NCI-H510A treated with DMSO at 0.1 percent for 48 hours (cell line): Measurements from ENCODE around the gene DDC.
"Not testable (repeated sequence)": the region's sequence is repeated elsewhere in the genome, so short reads cannot be mapped to it uniquely, and the experiment has no call there.

Experiments
- DNase-seq: peaks from one replicate; lab custom pipeline; 2025; lab: John Stamatoyannopoulos, UW

Gene DDC

DNA sequence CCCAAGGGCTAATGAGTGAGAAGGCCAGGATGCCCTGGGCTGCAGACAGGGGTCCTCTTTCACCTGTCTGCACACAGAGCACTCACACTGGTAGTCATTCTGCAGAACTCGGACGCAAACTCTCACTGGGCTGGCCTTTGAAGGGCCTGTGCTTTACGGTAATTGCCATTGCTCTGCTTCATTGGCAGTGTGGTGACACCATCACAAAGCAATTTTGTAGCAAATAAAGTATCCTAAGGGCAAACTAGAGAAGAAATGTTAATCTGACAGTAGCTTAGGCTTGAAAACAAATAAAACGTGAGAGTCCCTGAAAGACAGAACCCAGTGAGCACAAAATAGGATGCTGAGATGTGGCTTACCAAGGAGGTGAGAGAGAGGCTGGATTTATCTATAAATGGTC lies 84.4 kb downstream of the DDC start:
- peak; percentile 20 for DNase-seq

DNA sequence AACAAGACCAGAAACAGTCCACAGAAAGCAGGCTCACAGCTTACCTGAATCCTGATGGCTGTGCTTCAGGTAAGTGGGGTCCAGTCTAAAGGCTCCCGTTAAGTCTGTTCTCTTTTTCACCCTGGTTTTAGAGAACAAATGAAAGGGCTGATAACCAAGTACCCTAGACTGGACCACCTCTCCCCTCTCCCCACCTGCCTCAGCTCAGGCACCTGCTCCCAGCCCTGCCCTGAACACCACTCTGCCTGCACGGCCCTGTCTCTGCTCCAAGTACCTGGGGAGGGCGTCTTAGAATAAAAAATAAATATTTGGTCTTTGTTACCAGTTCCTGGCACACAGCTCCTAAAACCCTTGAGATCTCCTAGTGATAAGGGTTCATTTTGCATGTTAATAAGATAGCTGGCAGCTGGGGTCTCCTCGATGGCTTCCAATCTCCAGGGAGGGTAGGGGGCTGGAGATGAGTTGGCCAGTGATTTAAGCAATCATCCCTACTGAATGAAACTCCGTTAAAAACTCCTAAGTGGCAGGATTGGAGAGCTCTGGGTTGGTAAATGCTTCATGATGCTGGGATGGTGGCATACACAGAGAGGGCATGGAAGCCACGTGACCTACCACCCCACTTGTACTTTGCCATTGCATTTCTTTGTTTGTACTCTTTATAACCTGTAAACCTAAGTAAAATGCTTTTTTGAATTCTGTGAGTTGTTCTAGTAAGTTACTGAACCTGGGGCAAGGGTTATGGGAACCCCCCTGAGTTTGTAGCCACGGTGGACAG lies 85.3 kb downstream of the DDC start:
- DNase-seq, result no peak

DNA sequence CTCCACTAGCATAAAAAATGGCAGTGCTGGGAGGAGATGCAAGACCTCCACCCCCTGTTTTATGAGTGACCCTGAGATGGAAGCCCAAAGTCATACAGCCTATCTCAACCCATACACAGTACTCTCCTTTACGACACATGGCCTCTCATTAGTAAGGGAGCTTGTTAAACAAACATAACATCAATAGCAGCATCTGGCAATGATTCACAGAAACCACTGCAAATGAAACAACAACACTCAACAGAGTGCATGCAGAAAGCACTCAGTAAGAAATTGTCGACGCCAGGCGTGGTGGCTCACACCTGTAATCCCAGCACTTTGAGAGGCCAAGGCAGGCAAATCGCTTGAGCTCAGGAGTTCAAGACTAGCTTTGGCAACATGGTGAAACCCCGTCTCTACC lies 87.6 kb downstream of the DDC start:
- DNase-seq, result peak; percentile 77

DNA sequence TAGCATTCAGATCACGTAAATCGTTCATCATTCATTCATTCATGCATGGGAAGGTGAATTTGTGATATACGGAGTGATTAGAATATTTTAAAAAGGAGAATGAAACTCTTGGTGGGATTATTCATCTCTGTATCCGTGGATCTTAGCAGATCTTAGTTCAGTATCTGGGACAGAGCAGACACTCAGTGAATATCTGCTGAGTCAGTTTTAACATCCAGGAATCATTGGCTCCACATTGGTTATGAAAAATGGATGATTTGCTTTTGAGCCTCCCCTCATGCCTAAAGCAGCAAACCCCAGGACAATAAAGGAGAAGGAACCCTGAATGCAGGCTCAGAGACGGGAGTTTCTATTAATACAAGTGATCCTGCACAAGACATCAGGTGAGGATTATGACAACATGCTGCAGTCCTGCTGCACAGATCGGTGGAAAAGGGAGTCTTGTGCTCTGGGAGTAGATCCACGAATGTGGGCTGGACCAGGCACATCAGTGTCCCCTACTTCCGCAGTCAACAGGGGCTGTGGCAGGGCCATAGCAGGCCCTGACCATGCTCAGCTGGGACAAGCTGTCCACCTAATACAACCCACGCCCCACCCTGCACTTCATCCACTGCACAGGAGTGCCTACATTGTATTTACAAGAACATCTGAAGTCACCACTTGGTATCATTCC lies 88.1 kb downstream of the DDC start:
- no peak for DNase-seq

DNA sequence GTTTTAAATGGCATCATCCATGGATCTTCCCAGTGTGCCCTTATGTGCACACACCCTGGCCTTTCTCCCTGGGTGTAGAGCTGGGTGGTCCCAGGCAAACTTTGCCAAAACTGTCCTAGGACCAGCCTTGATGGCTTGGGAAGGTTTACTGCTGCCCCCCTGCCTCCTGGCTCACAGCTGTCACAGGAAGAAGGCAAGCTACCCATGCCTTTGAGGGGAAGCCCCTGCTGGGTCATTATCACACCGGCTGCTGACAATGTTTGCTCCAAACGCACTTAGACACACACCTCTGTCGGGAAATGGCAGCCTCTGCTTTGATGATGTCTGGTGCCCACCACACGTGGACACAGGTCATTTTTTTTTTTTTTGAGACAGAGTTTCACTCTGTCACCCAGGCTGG lies 89.9 kb downstream of the DDC start:
- DNase-seq, result no peak

DNA sequence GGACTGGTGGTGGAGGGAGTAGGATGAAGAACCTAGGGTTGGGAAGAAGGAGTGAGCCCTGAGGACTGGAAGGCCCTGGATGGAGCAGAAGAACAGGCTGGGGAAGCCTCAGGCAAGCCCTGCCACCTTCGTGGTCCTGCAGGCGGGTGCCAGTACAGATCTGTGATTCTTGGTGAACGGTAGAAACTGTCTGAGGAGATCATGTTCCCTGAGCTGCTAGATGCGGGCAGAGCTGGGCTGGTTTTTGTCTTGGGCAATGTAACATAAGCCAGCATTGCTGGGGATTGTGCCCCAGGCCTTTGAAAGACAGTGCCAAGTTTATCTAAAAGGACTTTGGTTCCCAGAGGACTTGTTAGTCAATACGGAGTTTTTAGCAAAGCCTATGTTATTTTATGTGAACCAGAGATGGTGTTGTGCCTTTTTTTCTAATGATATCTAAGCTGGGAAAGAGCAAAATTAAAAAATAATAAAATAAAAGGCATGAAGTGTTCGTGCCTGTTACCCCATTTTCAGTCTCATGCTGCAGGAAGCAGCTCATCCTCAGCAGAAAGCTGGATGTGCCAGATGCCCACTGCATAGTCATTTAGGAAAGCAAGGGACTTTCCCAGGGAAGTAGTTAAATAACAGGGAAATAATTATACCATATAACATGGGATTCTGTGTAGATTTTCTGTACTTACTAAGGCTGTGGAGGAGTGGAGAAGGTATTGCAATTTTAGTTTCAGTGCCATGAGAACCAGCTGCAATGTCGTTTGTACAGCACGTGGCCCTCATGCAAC lies 90.6 kb downstream of the DDC start:
- DNase-seq, result no peak

DNA sequence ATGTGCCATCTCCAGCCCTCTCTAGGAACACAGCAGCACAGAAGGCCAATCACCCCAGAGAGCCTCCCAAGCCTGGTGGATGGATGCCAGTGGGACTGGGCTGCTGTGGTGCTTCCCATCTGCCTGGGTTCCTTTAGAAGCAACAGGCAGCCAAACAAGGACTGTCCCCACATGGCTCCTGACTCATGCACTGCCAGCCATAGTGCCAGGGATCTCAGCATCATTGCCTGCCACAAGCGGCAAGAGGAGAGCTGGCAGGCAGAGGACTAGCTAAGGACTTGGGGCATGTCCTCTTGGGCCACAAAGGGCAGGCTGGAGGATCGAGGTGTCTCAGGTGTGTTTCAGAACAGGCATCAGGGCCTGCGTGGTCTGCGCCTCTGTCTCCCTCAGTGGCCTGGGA lies 91.7 kb downstream of the DDC start:
- DNase-seq, result no peak

DNA sequence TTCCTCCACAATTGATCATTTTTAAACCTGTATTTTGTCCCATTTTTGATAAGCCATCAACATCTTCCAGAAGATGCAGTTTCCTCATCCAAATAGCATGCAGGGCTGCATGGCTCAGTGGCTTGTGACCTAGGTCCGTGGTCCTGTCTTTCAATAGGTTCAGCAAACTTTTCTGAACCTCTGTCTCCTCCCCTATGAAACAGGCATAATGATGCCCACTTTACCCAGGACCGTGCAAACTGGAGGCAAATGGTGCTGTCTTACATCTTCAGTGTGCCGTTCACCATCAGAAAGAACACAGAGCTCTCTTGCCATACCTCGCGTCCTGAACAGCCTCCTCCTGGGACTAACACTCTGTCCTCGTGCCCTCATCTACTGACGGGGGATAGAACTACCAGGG lies 92.8 kb downstream of the DDC start:
- no peak for DNase-seq

DNA sequence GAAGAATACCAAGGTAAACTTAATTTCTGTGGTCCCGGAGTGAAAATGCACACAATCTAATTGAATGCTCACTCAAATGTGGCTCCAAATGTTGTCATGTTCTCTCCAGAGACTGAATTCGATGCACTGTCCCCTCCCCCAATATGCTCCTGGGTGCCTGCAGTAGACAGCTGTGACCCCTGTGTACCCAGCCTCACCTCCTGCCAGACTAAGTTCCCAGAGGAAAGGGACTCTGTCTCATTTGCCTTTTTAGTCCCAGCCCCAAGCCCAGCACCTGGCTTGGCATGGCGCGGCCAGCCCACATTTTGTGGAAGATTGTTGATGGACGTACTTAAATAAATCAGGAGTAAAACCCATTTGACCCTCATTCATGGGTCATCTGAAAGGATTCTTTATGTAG lies 93.2 kb downstream of the DDC start:
- DNase-seq, result no peak

DNA sequence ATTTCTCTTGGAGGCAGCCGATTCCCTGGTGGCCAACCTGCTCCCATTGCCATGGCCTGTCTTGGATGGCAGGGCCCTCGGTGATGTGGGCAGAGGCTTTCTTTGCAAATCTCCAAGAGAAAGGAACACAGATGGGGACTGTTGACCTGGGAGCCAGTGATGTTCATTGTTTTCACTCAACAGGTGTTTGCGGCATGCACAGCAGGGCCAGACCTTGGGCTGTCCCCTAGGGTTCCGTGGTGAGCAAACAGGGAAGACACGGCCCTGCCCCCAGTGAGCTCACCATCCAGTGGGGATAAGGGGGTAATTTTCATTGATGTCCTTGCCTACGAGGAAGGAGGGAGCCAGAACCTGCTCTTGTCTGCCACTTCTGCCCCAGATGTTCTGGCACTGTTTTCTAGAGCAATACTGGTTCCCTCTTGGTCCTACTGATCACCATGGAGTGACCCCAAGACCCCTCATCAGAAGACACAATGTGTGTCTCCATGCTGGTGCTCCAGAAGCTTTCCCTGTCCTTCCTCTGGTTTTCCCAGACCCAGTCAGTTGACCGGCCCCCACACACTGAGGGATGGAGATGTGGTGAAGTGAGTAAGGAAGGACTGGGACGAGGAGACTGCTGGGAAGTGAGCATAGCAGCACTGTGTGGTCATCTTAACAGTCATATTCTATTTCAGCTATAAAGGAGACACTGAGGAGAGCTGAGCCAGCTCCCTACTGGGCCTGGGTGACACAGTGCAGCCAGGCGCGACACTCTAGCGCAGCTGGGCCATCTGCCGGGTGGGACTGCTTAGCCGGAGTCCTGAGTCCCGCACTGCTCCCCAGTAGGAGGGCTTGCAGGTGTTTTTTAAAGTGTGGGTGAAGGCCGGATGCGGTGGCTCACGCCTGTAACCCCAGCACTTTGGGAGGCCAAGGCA lies 94.7 kb downstream of the DDC start:
- DNase-seq, result peak; percentile 78

DNA sequence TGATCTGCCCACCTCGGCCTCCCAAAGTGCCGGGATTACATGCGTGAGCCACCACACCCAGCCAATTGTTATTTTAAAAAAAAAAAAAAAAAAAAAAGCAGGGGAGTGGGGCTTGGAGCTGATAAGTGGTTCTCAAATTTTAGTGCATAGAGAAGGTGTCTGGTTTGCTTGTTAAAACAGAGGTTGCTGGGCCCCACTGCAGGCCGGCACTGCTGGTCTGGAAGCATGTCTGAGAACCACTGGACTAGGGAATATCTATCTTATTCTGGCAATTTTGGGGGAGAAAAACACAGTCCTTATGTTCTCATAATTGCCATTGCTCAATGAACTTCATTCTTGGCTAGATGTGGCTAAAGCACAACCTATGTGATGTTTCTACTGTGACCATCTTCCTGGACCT lies 96.0 kb downstream of the DDC start:
- DNase-seq, result no peak

DNA sequence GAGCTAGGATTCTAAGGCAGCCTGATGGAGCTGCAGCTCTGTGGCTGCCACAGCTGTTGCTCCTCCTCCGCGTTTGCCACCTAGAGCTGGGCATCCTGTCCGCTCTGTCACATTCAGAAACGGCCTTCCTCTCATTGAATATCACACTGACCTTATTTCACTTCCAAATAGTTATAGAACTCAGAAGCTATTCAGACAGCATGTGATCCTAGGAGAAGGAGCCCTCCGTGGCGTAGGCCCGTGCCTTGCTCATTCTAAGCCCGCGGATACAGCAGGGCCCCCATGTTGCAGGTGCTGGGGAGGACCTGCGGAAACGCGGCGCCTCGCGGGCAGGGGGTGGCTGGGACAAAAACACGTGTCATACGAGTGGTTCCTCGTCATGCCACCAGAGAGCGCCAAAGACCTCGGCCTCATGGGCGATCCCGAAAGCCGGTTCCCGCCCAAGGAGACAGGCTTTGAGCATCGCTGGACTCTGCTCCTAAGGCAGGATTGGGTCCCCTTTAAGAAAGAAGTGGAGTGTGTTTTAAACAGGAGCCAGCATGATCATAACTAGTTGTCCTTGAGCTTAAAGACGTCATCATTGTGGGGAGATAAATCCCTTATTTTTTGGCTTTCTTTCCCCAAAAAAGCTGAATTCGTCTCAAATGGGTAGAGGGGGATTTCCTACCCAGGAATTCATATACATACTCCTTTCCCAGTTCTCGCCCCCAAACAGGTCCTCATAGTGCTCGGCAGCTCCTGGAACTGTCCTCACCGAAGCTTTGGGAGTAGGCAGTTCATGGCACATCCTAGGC lies 97.2 kb downstream of the DDC start:
- DNase-seq, result peak; percentile 82

DNA sequence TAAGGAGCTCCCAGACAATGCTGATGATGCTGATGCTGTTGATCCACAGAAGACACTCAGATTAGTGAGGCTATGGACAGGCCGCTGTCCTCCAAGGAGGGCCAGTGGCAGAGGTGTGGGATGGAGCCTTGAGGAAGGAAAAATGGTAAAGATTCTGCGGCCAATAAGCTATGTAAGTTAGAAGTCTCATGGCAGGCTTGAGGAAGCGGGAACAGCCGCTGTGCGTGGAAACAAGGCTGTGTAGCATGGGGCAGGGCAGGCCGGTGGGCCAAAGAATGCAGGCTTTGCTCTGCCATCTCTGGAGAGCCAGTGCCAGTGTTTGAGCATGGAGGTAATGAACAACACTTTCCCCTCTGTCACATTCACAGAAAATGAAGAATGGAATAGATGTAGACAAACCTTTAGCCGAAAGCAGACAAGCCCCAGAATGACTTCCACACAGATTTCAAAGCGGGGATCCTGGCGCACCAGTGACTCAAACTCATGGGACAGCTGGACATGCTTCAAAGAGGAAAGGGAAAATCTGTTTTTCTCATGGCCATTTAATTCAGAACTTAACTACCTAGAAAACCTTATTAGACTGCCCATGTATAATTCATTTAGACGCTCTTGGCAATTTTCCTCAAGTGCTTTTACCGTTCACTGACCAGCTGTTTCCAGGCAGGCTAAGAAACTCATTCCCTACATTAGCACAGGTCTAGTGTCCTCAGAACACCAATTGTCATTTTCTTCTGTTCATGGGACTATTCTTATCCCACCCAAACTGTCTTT lies 98.2 kb downstream of the DDC start:
- DNase-seq, result no peak

DNA sequence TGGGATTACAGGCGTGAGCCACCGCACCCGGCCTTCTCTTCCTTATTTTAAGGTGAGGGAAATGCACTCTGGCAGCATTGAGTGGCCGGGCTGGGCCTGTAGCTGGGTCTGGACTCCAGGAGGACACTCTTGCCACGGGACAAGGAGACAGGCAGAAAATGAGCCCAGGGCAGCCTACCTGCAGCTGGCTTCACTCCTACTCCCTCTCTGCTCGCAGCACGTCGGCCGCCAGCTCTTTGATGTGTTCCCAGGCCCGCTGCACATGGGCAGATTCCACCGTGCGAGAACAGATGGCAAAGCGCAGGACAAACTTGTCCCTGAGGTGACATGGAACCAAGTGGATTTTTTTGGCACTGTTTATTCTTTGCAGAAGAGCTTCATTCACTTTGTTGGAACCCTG lies 102.2 kb downstream of the DDC start:
- DNase-seq, result no peak

DNA sequence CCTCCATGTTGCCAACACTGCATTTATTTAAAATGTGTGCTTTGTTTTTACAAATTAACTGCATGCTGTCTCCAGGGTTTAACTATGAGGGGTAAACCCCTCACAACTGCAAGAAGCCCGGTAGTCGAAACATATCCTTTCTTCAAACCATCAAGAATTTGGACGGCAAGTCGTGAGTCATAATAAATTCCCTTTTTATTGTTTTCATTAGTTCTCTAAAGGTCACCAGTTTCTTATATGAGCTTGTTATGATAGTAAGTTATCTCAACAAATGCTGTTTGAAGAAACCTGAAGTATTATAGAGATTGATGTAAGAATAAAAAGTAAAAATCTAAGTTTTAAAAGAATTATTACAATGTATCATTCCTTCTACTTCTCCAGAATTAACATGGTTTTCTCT lies 102.8 kb downstream of the DDC start:
- no peak for DNase-seq

DNA sequence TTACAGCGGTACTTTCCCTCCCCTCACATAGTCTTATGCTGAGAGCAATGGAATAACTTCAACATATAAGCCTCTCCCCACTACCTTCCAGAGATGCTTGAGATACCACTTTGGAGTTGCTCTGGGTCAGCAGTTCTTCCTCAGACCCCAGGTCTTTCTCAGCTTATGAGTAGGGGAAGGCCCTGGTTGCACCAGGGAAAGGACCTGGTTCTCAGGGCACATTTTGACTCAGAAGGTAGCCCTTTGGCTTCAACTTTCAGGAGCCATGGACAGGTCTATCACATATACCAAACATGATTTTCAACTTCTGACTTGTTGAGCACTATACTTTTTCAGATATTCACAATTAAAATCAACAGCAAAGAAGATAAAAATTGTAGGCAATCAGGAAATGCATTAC lies 103.5 kb downstream of the DDC start:
- no peak for DNase-seq

DNA sequence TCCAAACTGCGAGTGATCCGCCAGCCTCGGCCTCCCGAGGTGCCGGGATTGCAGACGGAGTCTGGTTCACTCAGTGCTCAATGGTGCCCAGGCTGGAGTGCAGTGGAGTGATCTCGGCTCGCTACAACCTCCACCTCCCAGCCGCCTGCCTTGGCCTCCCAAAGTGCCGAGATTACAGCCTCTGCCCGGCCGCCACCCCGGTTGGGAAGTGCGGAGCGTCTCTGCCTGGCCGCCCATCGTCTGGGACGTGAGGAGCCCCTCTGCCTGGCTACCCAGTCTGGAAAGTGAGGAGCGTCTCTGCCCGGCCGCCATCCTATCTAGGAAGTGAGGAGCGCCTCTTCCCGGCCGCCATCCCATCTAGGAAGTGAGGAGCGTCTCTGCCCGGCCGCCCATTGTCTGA lies 106.0 kb downstream of the DDC start:
- DNase-seq, result not testable (repeated sequence)

DNA sequence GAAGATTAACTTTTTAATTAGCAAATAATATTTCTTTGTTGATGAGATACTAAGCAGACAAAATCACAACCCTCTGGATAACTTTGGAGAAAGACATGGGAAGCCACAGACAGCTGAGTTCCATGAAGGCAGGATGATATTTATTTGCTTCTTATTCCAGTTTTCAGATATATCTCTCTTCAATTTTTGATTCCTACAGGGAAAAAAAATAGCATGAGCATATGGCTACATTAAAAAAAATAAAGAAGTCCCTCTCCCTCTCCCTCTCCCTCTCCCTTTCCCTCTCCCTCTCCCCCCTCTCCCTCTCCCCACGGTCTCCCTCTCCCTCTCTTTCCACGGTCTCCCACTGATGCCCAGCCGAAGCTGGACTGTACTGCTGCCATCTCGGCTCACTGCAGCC lies 106.6 kb downstream of the DDC start:
- not testable (repeated sequence) for DNase-seq

DNA sequence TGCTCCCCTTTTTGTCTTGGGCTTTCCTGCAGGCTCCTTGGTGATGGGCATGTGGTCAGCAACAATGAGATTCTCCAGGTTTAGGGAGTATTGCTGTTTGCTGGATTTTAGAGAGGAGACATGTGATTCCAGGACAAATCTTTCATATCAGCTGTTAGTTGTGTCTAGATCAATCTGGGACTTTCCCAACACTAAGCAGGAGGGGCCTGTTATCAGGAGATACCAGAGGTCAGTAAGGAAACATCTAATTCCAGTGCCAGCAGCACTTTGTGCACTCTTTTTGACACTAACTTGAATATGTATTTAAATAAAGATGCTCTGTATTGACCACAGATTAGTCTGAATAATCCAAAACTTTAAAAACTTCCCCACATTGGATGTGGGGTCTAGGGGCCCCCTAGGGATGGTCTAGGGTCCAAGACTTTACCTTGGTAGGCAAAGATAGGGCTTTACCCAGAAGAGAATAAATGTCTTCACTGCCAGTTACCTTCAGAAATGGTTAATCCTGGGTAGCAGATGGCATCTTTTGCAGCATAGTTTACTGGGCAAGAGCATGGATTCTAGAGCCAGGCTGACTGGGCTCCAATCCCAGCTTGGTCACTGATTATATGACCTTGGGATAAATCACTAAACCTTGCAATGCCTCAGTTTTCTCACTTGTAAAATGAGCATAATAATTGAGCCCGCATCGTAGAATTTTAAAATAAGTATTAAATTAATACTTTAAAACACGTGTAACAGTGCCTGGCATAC lies 108.7 kb downstream of the DDC start:
- no peak for DNase-seq

DNA sequence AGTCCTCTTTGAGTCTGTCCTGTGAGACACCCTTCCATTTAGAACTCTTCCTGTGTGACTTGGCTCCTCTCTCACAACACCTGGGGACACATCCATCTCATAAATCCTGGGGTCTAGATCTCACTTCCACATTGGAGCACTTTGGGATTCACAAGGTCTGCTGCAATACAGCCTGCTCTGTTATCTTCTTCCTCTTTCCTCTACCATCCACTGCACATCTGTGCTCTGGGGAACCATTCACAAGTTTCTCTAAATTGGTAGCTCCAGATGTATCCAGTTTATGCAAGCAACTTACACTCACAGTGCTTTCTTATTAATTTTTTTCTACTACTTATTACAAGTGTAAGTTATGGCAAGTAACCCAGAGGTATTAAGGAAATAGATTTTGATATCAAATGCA lies 109.5 kb downstream of the DDC start:
- no peak for DNase-seq
